WTC11 (cell line): ENCODE results near the gene TJP3.

Experiments used
- CTCF ChIP-seq: fragments of 200-600 bp; IDR thresholded peaks from 2 replicates; pipeline ENCODE4 v1.8.0; 2022; ENCODE audit warnings: antibody characterized with exemption
- E2F5 ChIP-seq: sonication (generic); formaldehyde crosslinking; IDR thresholded peaks from 2 replicates; pipeline ENCODE4 v1.8.1; 2022; ENCODE audit warnings: mild to moderate bottlenecking, moderate library complexity, missing genetic modification reagents
- ELF4 ChIP-seq: sonication (generic); formaldehyde crosslinking; IDR thresholded peaks from 2 replicates; pipeline ENCODE4 v1.8.1; 2022; ENCODE audit warnings: low read depth, mild to moderate bottlenecking, moderate library complexity, missing genetic modification reagents
- MLX ChIP-seq: sonication (generic); formaldehyde crosslinking; IDR thresholded peaks from 2 replicates; pipeline ENCODE4 v1.8.1; 2023; ENCODE audit warnings: mild to moderate bottlenecking, missing genetic modification reagents, moderate library complexity
- MXD4 ChIP-seq: fragments of 250-450 bp; sonication (Bioruptor Pico); IDR thresholded peaks from 2 replicates; pipeline ENCODE4 v1.8.0; 2021; ENCODE audit warnings: mild to moderate bottlenecking, moderate library complexity, borderline replicate concordance
- NFYB ChIP-seq: sonication (generic); formaldehyde crosslinking; conservative IDR thresholded peaks from 2 replicates; pipeline ENCODE4 v1.8.0; 2022; ENCODE audit warnings: low read depth, missing genetic modification reagents
- PRDM15 ChIP-seq: sonication (generic); formaldehyde crosslinking; IDR thresholded peaks from 2 replicates; pipeline ENCODE4 v1.8.0; 2022; ENCODE audit warnings: missing genetic modification reagents
- RELA ChIP-seq: sonication (generic); formaldehyde crosslinking; IDR thresholded peaks from 2 replicates; pipeline ENCODE4 v1.8.1; 2022; ENCODE audit warnings: missing genetic modification reagents, mild to moderate bottlenecking, borderline replicate concordance
- TP53 ChIP-seq: sonication (generic); formaldehyde crosslinking; IDR thresholded peaks from 2 replicates; pipeline ENCODE4 v1.8.1; 2023; ENCODE audit warnings: mild to moderate bottlenecking, missing genetic modification reagents
- ZNF232 ChIP-seq: sonication (generic); formaldehyde crosslinking; IDR thresholded peaks from 2 replicates; pipeline ENCODE4 v1.8.0; 2022; ENCODE audit warnings: mild to moderate bottlenecking, missing genetic modification reagents

GRCh38 chr19:3687774-3688706, 20.1 kb upstream of the TJP3 start:
- TF ChIP-seq CTCF: no peak
- TF ChIP-seq RELA (CRISPR knock-in tag): no peak
- no peak for TF ChIP-seq MLX
- TF ChIP-seq ZNF232 (CRISPR knock-in tag): no peak
- no peak for TF ChIP-seq ELF4
- no peak for TF ChIP-seq MXD4 (CRISPR knock-in tag)
- no peak for TF ChIP-seq E2F5 (CRISPR knock-in tag)
- TF ChIP-seq PRDM15 (CRISPR knock-in tag): no peak
- no peak for TF ChIP-seq NFYB (CRISPR knock-in tag)
- TF ChIP-seq TP53 (CRISPR knock-in tag): no peak
